HFFc6 (cell line): ENCODE data around the gene SELENOH. TPM values are rescaled to one million over a fixed set of nuclear protein-coding genes. Genes with fewer than 3 reads are reported as not detected.

Experiments used
- DNase-seq: peaks from one replicate; pipeline ENCODE4 v3.0.0-alpha.2; 2018
- H3K27ac Mint-ChIP-seq: 2 replicates; pipeline ENCODE4 v1.8.0; 2020; ENCODE audit warnings: mild to moderate bottlenecking, mixed read lengths
- H3K27me3 Mint-ChIP-seq: 2 replicates; pipeline ENCODE4 v1.8.0; 2021; ENCODE audit warnings: mild to moderate bottlenecking, moderate library complexity, mixed read lengths; ENCODE audit not compliant: insufficient read depth
- H3K36me3 Mint-ChIP-seq: 2 replicates; pipeline ENCODE4 v1.8.0; 2021; ENCODE audit warnings: low read depth, mixed read lengths
- H3K4me1 Mint-ChIP-seq: 2 replicates; pipeline ENCODE4 v1.8.0; 2020; ENCODE audit warnings: low read depth, mixed read lengths
- H3K4me3 Mint-ChIP-seq: 2 replicates; pipeline ENCODE4 v1.8.0; 2020; ENCODE audit warnings: mild to moderate bottlenecking, moderate library complexity, mixed read lengths
- H3K9me3 Mint-ChIP-seq: 2 replicates; pipeline ENCODE4 v1.8.0; 2020; ENCODE audit warnings: mild to moderate bottlenecking, mixed read lengths
- CTCF ChIP-seq: fragments of 200-600 bp; sonication (generic); IDR thresholded peaks from 2 replicates; pipeline ENCODE4 v1.5.0; 2021; ENCODE audit warnings: antibody characterized with exemption, mild to moderate bottlenecking
- total RNA-seq, 6 experiments: library from RNA; stranded (reverse); fragmentation: NEBNext Ultra II Directional; extraction: Animal tissue kit (Norgen Biotek cat#: 25700); gene quantifications; 2 replicates in 1 of 6; 3 replicates in 5 of 6; pipeline ENCODE4 v1.2.3, GENCODE V29; 2021

SELENOH gene
- total RNA-seq, 6 experiments from 2014 or later = 128 to 186 (median 140) TPM

GRCh38 chr11:57776031-57776521 is 34.8 kb downstream of the SELENOH start:
- TF ChIP-seq CTCF = no peak
- peaks cover 88% of the 10 kb centered on the region for H3K4me1 Mint-ChIP-seq
- no peaks in the 10 kb centered on the region for H3K9me3 Mint-ChIP-seq
- H3K36me3 Mint-ChIP-seq = peaks cover 16% of the 10 kb centered on the region
- peak; percentile 42 for DNase-seq
- peak overlapping the region; percentile 77; the same call in 1 of the 2 replicates for H3K4me3 Mint-ChIP-seq
- H3K27me3 Mint-ChIP-seq = no peaks in the 10 kb centered on the region; the same call in 1 of the 2 replicates
- H3K27ac Mint-ChIP-seq = peak overlapping the region; percentile 96

GRCh38 chr11:57776577-57777210 is 35.4 kb downstream of the SELENOH start:
- TF ChIP-seq CTCF = no peak
- Mint-ChIP-seq H3K27me3 (no peaks in the 10 kb centered on the region; the same call in 1 of the 2 replicates), H3K36me3 (peaks cover 17% of the 10 kb centered on the region), H3K4me3 (peak overlapping the region; percentile 77), H3K4me1 (peaks cover 87% of the 10 kb centered on the region), H3K9me3 (no peaks in the 10 kb centered on the region), H3K27ac (peak overlapping the region; percentile 96)
- no peak for DNase-seq

GRCh38 chr11:57777969-57778317 is 36.7 kb downstream of the SELENOH start:
- H3K27me3 Mint-ChIP-seq = no peaks in the 10 kb centered on the region; the same call in 1 of the 2 replicates

GRCh38 chr11:57778318-57779037 is 37.2 kb downstream of the SELENOH start:
- Mint-ChIP-seq H3K4me3 (peak overlapping the region; percentile 77), H3K9me3 (no peaks in the 10 kb centered on the region), H3K4me1 (peaks cover 79% of the 10 kb centered on the region), H3K27ac (peak overlapping the region; percentile 96), H3K27me3 (no peaks in the 10 kb centered on the region; the same call in 1 of the 2 replicates), H3K36me3 (peaks cover 11% of the 10 kb centered on the region)
- peak; percentile 95 for DNase-seq
- TF ChIP-seq CTCF = no peak

More at GRCh38 chr11:57777969-57778317, 36.7 kb downstream of the SELENOH start:
- Mint-ChIP-seq H3K36me3 (peaks cover 13% of the 10 kb centered on the region), H3K4me3 (peak overlapping the region; percentile 77), H3K27ac (peak overlapping the region; percentile 96), H3K4me1 (peaks cover 82% of the 10 kb centered on the region), H3K9me3 (no peaks in the 10 kb centered on the region)
- no peak for DNase-seq
- no peak for TF ChIP-seq CTCF

- H3K36me3 Mint-ChIP-seq = peaks cover 11% of the 10 kb centered on the region
- DNase-seq = peak; percentile 54
- H3K4me3 Mint-ChIP-seq = peak overlapping the region; percentile 77
- H3K4me1 Mint-ChIP-seq = peaks cover 74% of the 10 kb centered on the region
- H3K27me3 Mint-ChIP-seq = no peaks in the 10 kb centered on the region; the same call in 1 of the 2 replicates
- peak overlapping the region; percentile 96 for H3K27ac Mint-ChIP-seq
- no peaks in the 10 kb centered on the region for H3K9me3 Mint-ChIP-seq
- peak; percentile 20; the same call in 1 of the 2 replicates for TF ChIP-seq CTCF
Measured at GRCh38 chr11:57779276-57779675, 38.0 kb downstream of the SELENOH start.
